AG10803 (cell line): ENCODE measurements around the gene MCM7.
"Not testable (repeated sequence)": the region's sequence is repeated elsewhere in the genome, so short reads cannot be mapped to it uniquely, and the experiment has no call there.

Experiments used
- DNase-seq: peaks from one replicate; pipeline ENCODE4 v3.0.0; 2010; ENCODE audit warnings: low read depth
- H3K4me3 ChIP-seq: 2 replicates; pipeline ENCODE4 v1.5.1; 2011; ENCODE audit warnings: mild to moderate bottlenecking, low read length, control low read depth
- TF ChIP-seq, protein P1 (sequence below): conservative IDR thresholded peaks from 2 replicates; pipeline ENCODE4 v1.5.1; 2011; ENCODE audit warnings: mild to moderate bottlenecking, low read length, control low read depth, inconsistent platforms

The MCM7 gene

GRCh38 chr7:100137851-100138760 is 36.9 kb upstream of the MCM7 start:
- DNase-seq, result no peak
- TF ChIP-seq, protein P1, sequence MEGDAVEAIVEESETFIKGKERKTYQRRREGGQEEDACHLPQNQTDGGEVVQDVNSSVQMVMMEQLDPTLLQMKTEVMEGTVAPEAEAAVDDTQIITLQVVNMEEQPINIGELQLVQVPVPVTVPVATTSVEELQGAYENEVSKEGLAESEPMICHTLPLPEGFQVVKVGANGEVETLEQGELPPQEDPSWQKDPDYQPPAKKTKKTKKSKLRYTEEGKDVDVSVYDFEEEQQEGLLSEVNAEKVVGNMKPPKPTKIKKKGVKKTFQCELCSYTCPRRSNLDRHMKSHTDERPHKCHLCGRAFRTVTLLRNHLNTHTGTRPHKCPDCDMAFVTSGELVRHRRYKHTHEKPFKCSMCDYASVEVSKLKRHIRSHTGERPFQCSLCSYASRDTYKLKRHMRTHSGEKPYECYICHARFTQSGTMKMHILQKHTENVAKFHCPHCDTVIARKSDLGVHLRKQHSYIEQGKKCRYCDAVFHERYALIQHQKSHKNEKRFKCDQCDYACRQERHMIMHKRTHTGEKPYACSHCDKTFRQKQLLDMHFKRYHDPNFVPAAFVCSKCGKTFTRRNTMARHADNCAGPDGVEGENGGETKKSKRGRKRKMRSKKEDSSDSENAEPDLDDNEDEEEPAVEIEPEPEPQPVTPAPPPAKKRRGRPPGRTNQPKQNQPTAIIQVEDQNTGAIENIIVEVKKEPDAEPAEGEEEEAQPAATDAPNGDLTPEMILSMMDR, result no peak
- H3K4me3 ChIP-seq, result no peak overlapping the region

DNA sequence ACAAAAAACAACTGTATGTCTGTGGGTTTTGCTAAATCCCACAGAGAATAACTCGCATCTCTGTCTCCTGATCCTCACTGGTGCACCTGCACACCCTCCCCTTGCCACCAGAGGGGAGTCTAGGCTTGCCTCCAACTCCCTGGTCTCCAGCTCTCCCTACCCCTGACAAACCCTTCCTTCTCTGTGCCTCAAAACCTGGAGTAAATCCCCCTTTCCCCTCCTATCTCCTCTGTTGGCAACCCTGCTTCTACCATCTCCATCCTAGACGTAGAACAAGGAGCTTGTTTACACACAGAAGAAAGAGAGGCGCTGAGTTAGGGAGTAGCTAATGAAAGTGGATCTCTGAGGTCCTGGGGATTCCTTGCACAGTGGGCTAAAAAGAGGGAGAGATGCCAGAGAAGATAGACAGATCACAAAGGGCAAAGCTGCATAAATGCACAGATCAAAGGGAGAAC is 31.5 kb upstream of the MCM7 start:
- H3K4me3 ChIP-seq, result no peak overlapping the region
- TF ChIP-seq, protein P1, result peak; percentile 97
- DNase-seq, result peak; percentile 62

DNA sequence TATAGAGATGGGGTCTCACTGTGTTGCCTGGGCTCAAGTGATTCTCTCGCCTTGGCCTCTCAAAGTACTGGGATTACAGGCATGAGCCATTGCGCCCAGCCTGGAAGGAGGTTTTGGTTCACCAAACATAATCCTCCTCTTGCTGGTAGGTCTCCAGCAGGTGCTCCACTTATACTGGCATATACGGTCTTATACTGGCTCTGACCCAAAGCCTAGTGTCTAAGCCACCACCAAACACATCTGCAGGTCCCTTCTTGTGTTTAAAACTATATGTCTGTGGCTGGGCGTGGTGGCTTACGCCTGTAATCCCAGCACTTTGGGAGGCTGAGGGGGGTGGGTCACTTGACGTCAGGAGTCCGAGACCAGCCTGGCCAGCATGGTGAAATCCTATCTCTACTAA is 30.9 kb upstream of the MCM7 start:
- H3K4me3 ChIP-seq, result no peak overlapping the region
- no peak for DNase-seq
- TF ChIP-seq, protein P1, result no peak

DNA sequence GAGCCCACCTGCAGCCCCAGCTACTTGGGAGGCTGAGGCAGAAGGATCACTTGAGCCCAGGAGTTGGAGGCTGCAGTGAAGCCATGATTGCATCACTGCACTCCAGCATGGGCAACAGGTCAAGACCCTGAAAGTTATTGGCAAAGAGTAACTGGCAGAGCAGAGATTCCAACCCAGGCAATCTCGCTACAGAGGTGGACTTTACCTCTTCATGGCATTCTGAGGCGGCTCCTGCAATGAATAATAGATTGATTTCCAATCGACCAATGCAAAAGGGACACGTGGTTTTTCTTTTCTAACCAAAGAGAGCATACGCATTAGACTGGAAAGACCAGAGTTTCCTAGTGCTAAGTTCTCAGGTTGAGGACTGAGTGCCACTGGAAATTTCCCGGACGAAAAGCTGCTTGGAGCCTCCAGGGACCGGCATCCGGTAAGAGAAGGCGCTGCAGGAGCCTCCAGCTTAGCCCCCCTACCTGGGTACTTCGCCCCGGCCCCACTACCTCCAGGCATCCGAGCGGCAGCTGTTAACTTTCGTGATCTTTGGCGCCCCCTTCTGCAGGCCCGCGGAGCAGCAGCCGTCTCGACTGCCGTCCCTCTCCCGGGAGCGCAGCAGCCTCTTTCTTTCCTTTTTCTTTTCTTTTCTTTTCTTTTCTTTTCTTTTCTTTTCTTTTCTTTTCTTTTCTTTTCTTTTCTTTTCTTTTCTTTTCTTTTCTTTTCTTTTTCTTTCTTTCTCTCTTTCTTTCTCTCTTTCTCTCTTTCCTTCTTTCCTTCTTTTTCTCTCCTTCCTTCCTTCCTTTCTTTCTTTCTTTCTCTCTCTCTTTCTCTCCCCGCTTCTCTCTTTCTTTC is 29.6 kb upstream of the MCM7 start:
- peak; percentile 33 for DNase-seq
- TF ChIP-seq, protein P1, result peak; percentile 75
- peak overlapping the region; percentile 10 for H3K4me3 ChIP-seq

GRCh38 chr7:100130220-100130607 is 29.0 kb upstream of the MCM7 start:
- not testable (repeated sequence) for DNase-seq, H3K4me3 ChIP-seq

GRCh38 chr7:100128637-100128963 is 27.4 kb upstream of the MCM7 start:
- no peak overlapping the region for H3K4me3 ChIP-seq
- DNase-seq, result no peak
- TF ChIP-seq, protein P1, result no peak

DNA sequence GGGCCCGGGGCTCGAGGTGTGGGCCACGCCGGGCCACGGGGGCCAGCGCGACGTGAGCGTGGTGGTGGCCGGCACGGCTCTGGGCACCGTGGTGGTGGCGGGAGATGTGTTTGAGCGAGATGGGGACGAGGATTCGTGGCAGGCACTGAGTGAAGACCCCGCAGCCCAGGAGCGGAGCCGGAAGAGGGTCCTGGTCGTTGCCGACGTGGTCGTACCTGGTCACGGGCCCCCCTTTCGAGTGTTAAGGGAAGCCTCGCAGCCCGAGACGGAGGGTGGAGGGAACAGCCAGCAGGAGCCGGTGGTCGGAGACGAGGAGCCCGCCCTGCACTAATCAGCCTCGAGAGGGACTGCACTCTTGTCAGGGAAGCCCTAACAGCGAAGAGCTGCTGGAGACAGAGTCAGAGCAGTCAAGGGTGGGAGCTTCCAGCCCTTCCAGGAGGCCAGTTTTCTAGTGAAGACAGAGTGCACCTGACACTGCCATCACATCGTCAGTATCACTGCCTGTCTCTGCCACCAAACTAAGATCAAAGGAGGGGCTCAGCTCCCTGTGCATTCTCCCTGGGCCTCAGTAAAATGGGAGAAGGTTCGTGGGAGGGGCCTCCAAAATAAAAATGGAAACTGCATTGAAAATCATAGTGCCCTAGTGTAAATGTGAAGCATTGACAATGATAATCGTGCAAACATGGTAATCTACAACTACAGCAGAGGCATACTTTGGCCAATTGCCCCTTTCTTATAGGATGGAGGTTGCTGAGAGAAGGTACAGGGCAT is 26.9 kb upstream of the MCM7 start:
- no peak for DNase-seq
- H3K4me3 ChIP-seq, result peak overlapping the region; percentile 93
- TF ChIP-seq, protein P1, result 0 out of 2 replicates have a peak, but pooled peaks have one; percentile 0
